H1 (cell line): Measurements from ENCODE around the gene REELD1. TPM values are rescaled to one million over a fixed set of nuclear protein-coding genes. Genes with fewer than 3 reads are reported as not detected.

Experiments
- CEBPB ChIP-seq: IDR thresholded peaks from 2 replicates; pipeline ENCODE4 v1.6.1; 2012; ENCODE audit warnings: low read depth, low read length
- CHD7 ChIP-seq: fragments of 300-600 bp; sonication (generic); IDR thresholded peaks from 2 replicates; pipeline ENCODE4 v1.7.1; 2012; ENCODE audit warnings: low read length, moderate library complexity, mild to moderate bottlenecking, inconsistent platforms; ENCODE audit not compliant: insufficient replicate concordance
- JUND ChIP-seq: IDR thresholded peaks from 2 replicates; pipeline ENCODE4 v1.6.1; 2011; ENCODE audit warnings: mild to moderate bottlenecking, improper control_type of control experiment, low read length
- RXRA ChIP-seq: IDR thresholded peaks from 2 replicates; pipeline ENCODE4 v1.6.1; 2011; ENCODE audit warnings: low read depth, mild to moderate bottlenecking, low read length, moderate library complexity; ENCODE audit not compliant: insufficient read depth
- YY1 ChIP-seq: IDR thresholded peaks from 2 replicates; pipeline ENCODE4 v1.6.1; 2011; ENCODE audit warnings: low read depth, mild to moderate bottlenecking, low read length
- ZNF274 ChIP-seq: IDR thresholded peaks from 2 replicates; pipeline ENCODE4 v1.7.0; 2012; ENCODE audit warnings: low read length, borderline replicate concordance; ENCODE audit errors: extremely low read depth
- polyA plus RNA-seq, 7 experiments: library from polyadenylated mRNA; depleted of rRNA in 3 of 7; stranded (reverse) in 5 of 7; unstranded in 2 of 7; fragments of >200 nt in 5 of 7; fragments of 200-250 nt in 2 of 7; gene quantifications; 1 replicate in 5 of 7; 2 replicates in 1 of 7; 4 replicates in 1 of 7; pipeline versions ENCODE4 v1.2.1 to v1.2.3, GENCODE V29; 2011 to 2013; ENCODE audit warnings: missing spikeins in 2 of 7, mixed read lengths in 2 of 7
- total RNA-seq: library from RNA; stranded (reverse); fragmentation: NEBNext Ultra II Directional; extraction: Animal tissue kit (Norgen Biotek cat#: 25700); gene quantifications from 2 replicates; pipeline ENCODE4 v1.2.1, GENCODE V29; 2021

Gene REELD1
- total and polyA plus RNA-seq, 2 of the 8 experiments (the other 6 are each of a cell fraction or from before 2014, with no cell fraction given) = 0.03 TPM; not detected in 1

- TF ChIP-seq CHD7 (no peak), YY1 (no peak), JUND (no peak), CEBPB (no peak), ZNF274 (no peak), RXRA (no peak)
- TF ChIP-seq, all 59 proteins: peak for 0
Measured at GRCh38 chr4:146210890-146211289, 3.4 kb upstream of the REELD1 start (continued).
